HCT116 (cell line): Measurements from ENCODE around the gene IL36RN. TPM values are rescaled to one million over a fixed set of nuclear protein-coding genes. Genes with fewer than 3 reads are reported as not detected.

Experiments
- ATAC-seq: fragments of 200-7000 bp; cut with Tn5 transposase; 2 replicates; pipeline ENCODE4 v1.9.1; 2020; ENCODE audit warnings: mild to moderate bottlenecking, moderate library complexity
- BruUV-seq: library from RNA; stranded (reverse); fragments of 400-500 nt; replicated peaks from 2 replicates; lab custom pipeline; 2021; lab: Mats Ljungman, UMichigan
- CTCF ChIA-PET: fragments of 300-600 bp; sonication (Branson Sonifier 250); formaldehyde crosslinking; loops from one replicate; lab custom pipeline; 2021; ENCODE audit warnings: antibody characterized with exemption; lab: Charles Lee
- POLR2A ChIA-PET: fragments of 300-600, 350-600 bp; sonication (Branson Sonifier 250); formaldehyde crosslinking; loops from one replicate; lab custom pipeline; 2021; ENCODE audit warnings: antibody characterized with exemption; lab: Charles Lee
- RAD21 ChIA-PET, 2 experiments: fragments of 300-600 bp; sonication (Branson Sonifier 250); formaldehyde crosslinking; loops; one replicate each; lab custom pipeline; 2023; ENCODE audit warnings: low total read pairs in 2 of 2; ENCODE audit not compliant: uncharacterized antibody in 2 of 2, unreplicated experiment in 2 of 2, low non-redundant PET in 1 of 2; lab: Charles Lee
- DNase-seq: peaks from one replicate; pipeline ENCODE4 v3.0.0-alpha.2; 2010; ENCODE audit warnings: low read depth, low spot score
- H2AFZ ChIP-seq: fragments of 200-600 bp; shearing (Covaris generic), sonication (generic); 2 replicates; pipeline ENCODE4 v1.6.1; 2017; ENCODE audit warnings: low read depth, mixed run types, mixed read lengths, antibody characterized with exemption, low read length; ENCODE audit not compliant: poor library complexity, severe bottlenecking
- H3K27ac ChIP-seq: 2 replicates; pipeline ENCODE4 v1.5.1; 2012; ENCODE audit warnings: low read depth, low read length
- H3K27me3 ChIP-seq: fragments of 200-600 bp; sonication (generic); 2 replicates; pipeline ENCODE4 v1.6.1; 2016; ENCODE audit warnings: mixed run types, low read length, mixed read lengths; ENCODE audit not compliant: insufficient read depth
- H3K36me3 ChIP-seq, 2 experiments: fragments of 200-500 bp in 1 of 2; fragments of 200-600 bp in 1 of 2; sonication (Bioruptor generic) in 1 of 2; sonication (generic) in 1 of 2; 2 replicates each; pipeline versions ENCODE4 v1.5.1 to v1.6.1; 2014 to 2016; ENCODE audit warnings: low read length in 2 of 2, inconsistent platforms in 1 of 2, mixed read lengths in 1 of 2, mixed run types in 1 of 2; ENCODE audit not compliant: insufficient read depth in 2 of 2, control insufficient read depth in 1 of 2
- H3K4me1 ChIP-seq, 2 experiments: fragments of 200-600 bp in 1 of 2; sonication (generic) in 1 of 2; 2 replicates each; pipeline versions ENCODE4 v1.5.1 to v1.6.1; 2012 to 2017; ENCODE audit warnings: low read length in 2 of 2, inconsistent platforms in 1 of 2, mild to moderate bottlenecking in 1 of 2, mixed read lengths in 1 of 2, mixed run types in 1 of 2, moderate library complexity in 1 of 2; ENCODE audit not compliant: insufficient read depth in 2 of 2, control insufficient read depth in 1 of 2
- H3K4me2 ChIP-seq: fragments of 200-600 bp; sonication (generic); 2 replicates; pipeline ENCODE4 v1.6.1; 2017; ENCODE audit warnings: mixed run types, low read length, mixed read lengths
- H3K4me3 ChIP-seq, 2 experiments: fragments of 200-600 bp in 1 of 2; sonication (generic) in 1 of 2; replicated peaks in 1 of 2; 2 replicates each; pipeline ENCODE4 v1.5.1; 2011 to 2016; ENCODE audit warnings: low read length in 2 of 2, control low read depth in 1 of 2, low read depth in 1 of 2, mild to moderate bottlenecking in 1 of 2, mixed read lengths in 1 of 2, mixed run types in 1 of 2
- H3K79me2 ChIP-seq: fragments of 200-600 bp; sonication (generic); 2 replicates; pipeline ENCODE4 v1.6.1; 2017; ENCODE audit warnings: mild to moderate bottlenecking, mixed run types, low read length, moderate library complexity, mixed read lengths; ENCODE audit not compliant: insufficient read depth
- H3K9ac ChIP-seq: fragments of 200-600 bp; sonication (generic); 2 replicates; pipeline ENCODE4 v1.6.1; 2016; ENCODE audit warnings: low read length, mixed read lengths
- H3K9me2 ChIP-seq: fragments of 200-600 bp; sonication (generic), shearing (Covaris generic); 2 replicates; pipeline ENCODE4 v1.6.1; 2017; ENCODE audit warnings: mixed run types, mild to moderate bottlenecking, moderate library complexity; ENCODE audit not compliant: insufficient read depth
- H3K9me3 ChIP-seq, 2 experiments: fragments of 200-500 bp in 1 of 2; fragments of 200-600 bp in 1 of 2; sonication (Bioruptor generic) in 1 of 2; sonication (generic) in 1 of 2; 2 replicates each; pipeline ENCODE4 v1.6.1; 2014 to 2017; ENCODE audit warnings: low read length in 2 of 2, mixed read lengths in 2 of 2, inconsistent platforms in 1 of 2, low read depth in 1 of 2, mild to moderate bottlenecking in 1 of 2, mixed run types in 1 of 2, moderate library complexity in 1 of 2; ENCODE audit not compliant: control insufficient read depth in 1 of 2, insufficient read depth in 1 of 2
- H4K20me1 ChIP-seq: fragments of 200-600 bp; sonication (generic), shearing (Covaris generic); 2 replicates; pipeline ENCODE4 v1.6.1; 2017; ENCODE audit warnings: mixed run types, mild to moderate bottlenecking, moderate library complexity; ENCODE audit not compliant: insufficient read depth
- CBX3 ChIP-seq: IDR thresholded peaks from 2 replicates; pipeline ENCODE4 v1.6.1; 2012; ENCODE audit warnings: low read depth
- CEBPB ChIP-seq: IDR thresholded peaks from 2 replicates; pipeline ENCODE4 v1.6.1; 2012; ENCODE audit warnings: low read depth
- CTCF ChIP-seq, 3 experiments: fragments of 200-600 bp in 1 of 3; sonication (generic) in 1 of 3; IDR thresholded peaks in 2 of 3; conservative IDR thresholded peaks in 1 of 3; 2 replicates each; pipeline ENCODE4 v1.5.1; 2012 to 2017; ENCODE audit warnings: low read depth in 2 of 3, low read length in 2 of 3, antibody characterized with exemption in 1 of 3, borderline replicate concordance in 1 of 3, control low read depth in 1 of 3, mild to moderate bottlenecking in 1 of 3, mixed read lengths in 1 of 3, mixed run types in 1 of 3, moderate library complexity in 1 of 3; ENCODE audit not compliant: insufficient read depth in 1 of 3
- ELF1 ChIP-seq: IDR thresholded peaks from 2 replicates; pipeline ENCODE4 v1.6.1; 2012; ENCODE audit warnings: low read depth, borderline replicate concordance
- FOSL1 ChIP-seq: IDR thresholded peaks from 2 replicates; pipeline ENCODE4 v1.6.1; 2012; ENCODE audit warnings: low read depth
- MAX ChIP-seq: IDR thresholded peaks from 2 replicates; pipeline ENCODE4 v1.6.1; 2012
- POLR2AphosphoS5 ChIP-seq: IDR thresholded peaks from 2 replicates; pipeline ENCODE4 v1.6.1; 2011; ENCODE audit warnings: mild to moderate bottlenecking, low read depth, low read length, moderate library complexity
- RAD21 ChIP-seq: IDR thresholded peaks from 2 replicates; pipeline ENCODE4 v1.6.1; 2012; ENCODE audit warnings: low read depth, mild to moderate bottlenecking
- SP1 ChIP-seq: IDR thresholded peaks from 2 replicates; pipeline ENCODE4 v1.6.1; 2012; ENCODE audit warnings: low read depth
- SRF ChIP-seq: IDR thresholded peaks from 2 replicates; pipeline ENCODE4 v1.6.1; 2012; ENCODE audit warnings: low read depth
- TCF7L2 ChIP-seq: IDR thresholded peaks from 2 replicates; pipeline ENCODE4 v1.7.0; 2011; ENCODE audit warnings: borderline replicate concordance, inconsistent platforms; ENCODE audit not compliant: insufficient read depth, insufficient read length; ENCODE audit errors: extremely low read depth
- YY1 ChIP-seq: IDR thresholded peaks from 2 replicates; pipeline ENCODE4 v1.6.1; 2011; ENCODE audit warnings: low read length, low read depth, moderate library complexity, mild to moderate bottlenecking; ENCODE audit not compliant: insufficient replicate concordance; ENCODE audit errors: extremely low read depth
- ZFX ChIP-seq: fragments of 450-650 bp; IDR thresholded peaks from 2 replicates; pipeline ENCODE4 v1.6.1; 2017
- intact Hi-C: fragments of 100-400 bp; cut with micrococcal nuclease; formaldehyde crosslinking; loops from 2 replicates; pipeline ENCODE4 v1.10.0; 2022
- total RNA-seq: library from RNA; stranded (reverse); gene quantifications from one replicate; pipeline ENCODE4 v1.2.1, GENCODE V29; 2021; ENCODE audit not compliant: unreplicated experiment

Gene IL36RN
- total RNA-seq, 1 experiment from 2014 or later = not detected

DNA sequence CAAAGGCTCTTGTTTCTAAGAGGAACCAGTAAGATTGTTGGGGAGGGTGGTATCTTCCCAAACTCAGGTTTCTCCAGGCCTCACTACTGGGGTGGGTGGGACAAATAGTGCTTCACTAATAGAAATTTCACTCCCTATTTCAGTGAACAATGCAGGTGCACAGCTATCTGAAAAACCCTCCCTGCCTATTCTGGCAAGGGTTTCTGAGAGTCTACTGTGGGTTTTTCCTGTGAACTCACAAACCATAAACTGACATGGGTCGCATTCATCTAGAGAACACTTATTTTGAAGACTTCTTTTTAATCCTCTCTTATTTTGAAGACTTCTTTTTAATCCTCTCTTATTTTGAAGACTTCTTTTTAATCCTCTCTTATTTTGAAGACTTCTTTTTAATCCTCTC, 49.4 kb upstream of the IL36RN start:
- Histone ChIP-seq H3K27me3 (no peaks in the 10 kb centered on the region), H2AFZ (no peak overlapping the region), H3K79me2 (no peaks in the 10 kb centered on the region), H3K27ac (no peak overlapping the region), H3K36me3 (no peaks in the 10 kb centered on the region), H3K4me1 (no peaks in the 10 kb centered on the region), H3K9ac (no peak overlapping the region), H3K9me2 (no peaks in the 10 kb centered on the region), H3K4me3 (no peak overlapping the region), H3K4me2 (no peak overlapping the region), H4K20me1 (no peaks in the 10 kb centered on the region), H3K9me3 (no peaks in the 10 kb centered on the region)
- POLR2A ChIA-PET = no interaction called here
- CTCF ChIA-PET = no interaction called here
- ATAC-seq (no peak), DNase-seq (no peak)
- BruUV-seq = no TSS peak
- RAD21 ChIA-PET = no interaction called here
- TF ChIP-seq SRF = no peak
- TF ChIP-seq RAD21 = no peak
- TF ChIP-seq TCF7L2 = no peak
- TF ChIP-seq ZFX = no peak
- no peak for TF ChIP-seq FOSL1
- no peak for TF ChIP-seq CTCF (IDR thresholded peaks at IDR 0.05 in 2 of 3, conservative IDR thresholded peaks at IDR 0.05 in 1 of 3; ENCODE audit: borderline replicate concordance in 1 of 3, insufficient read depth in 1 of 3, low read depth in 2 of 3, low read length in 2 of 3)
- no peak for TF ChIP-seq CEBPB
- TF ChIP-seq YY1 = no peak
- TF ChIP-seq POLR2AphosphoS5 = no peak
- no peak for TF ChIP-seq ELF1
- no peak for TF ChIP-seq CBX3
- TF ChIP-seq SP1 = no peak
- no peak for TF ChIP-seq MAX
- intact Hi-C loops = no loop called here
